Activated CD4-positive, alpha-beta T cell treated with anti-CD3 and anti-CD28 coated beads, Interleukin-2, amount 50 U/mL, for 24 hours (primary cell): ENCODE data around the gene COL6A5.
"Not testable (repeated sequence)": the region's sequence is repeated elsewhere in the genome, so short reads cannot be mapped to it uniquely, and the experiment has no call there.

ENCODE experiments used
- DNase-seq, 2 donors: peaks; one replicate each; pipeline ENCODE4 v3.0.0-alpha.2; 2020; ENCODE audit warnings: low read depth in 1 of 2, low spot score in 1 of 2

Gene COL6A5

DNA sequence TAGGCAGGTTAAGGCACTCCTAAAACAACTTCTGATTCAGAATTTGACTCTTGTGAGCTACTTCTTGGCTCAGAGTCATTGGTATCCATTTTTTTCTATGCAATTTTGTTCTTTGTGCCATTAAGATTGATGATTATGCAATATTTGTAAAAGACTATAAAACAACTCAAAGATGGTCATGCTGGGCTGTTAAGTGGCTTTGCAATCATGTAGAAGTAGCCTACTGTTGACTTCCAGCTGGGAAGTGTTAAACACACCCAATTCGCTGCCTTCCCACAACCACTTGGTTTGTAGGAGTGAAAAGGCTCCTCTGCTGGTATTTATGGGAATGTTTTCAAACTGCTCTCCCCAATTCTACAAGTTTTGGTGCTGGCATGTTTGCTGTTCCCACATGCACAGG is 96.8 kb downstream of the COL6A5 start:
- no peak for DNase-seq

DNA sequence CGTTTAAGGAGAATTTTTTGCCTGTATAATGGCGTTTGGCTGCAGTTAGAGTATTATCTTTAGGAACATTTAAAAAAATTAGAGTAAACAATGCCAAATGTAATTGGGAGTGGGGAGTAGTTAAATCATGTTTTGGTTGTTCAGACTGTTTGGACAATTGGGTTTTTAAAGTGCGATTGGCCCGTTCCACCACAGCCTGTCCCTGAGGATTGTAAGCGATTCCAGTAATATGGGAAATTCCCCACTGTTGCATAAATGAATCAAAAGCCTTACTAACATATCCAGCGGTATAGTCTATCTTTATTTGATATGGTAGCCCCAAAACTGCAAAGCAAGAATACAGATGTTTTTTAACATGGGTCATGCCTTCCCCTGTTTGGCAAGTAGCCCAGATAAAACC is 101.4 kb downstream of the COL6A5 start:
- not testable (repeated sequence) for DNase-seq

DNA sequence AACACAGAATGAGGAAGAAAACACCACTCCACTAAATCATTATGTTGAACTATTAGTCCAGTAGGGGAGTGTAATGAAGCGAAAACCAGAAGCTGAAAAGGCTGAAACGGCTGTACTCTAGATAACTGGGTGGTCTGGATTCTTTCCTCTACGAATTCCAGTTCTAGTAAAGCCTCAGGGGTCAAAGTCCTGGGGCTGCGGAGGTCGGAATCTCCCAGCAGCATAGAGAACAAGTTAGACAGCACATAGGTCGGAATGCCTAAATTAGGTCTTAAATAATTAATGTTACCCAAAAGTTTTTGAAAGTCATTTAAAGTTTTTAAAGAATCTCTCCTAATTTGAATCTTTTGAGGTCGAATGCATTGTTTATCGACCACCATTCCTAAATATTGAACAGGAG is 102.7 kb downstream of the COL6A5 start:
- not testable (repeated sequence) for DNase-seq

DNA sequence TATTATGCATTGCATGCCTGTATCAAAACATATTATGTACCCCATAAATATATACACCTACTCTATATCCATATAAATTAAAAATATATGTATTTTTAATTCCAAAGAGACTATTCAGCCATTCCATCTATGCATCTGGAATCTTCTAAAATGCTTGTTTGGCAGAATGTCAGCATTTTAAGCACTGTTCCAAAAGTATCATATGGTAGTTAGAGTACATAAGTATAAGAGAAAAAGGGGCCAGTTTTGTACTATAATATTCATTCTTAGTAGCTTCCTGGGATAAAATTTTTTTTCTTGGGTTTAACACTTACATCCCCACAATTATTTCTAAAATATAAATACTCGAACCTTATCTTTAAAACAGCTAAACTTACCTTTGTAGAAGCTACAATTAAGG is 111.1 kb downstream of the COL6A5 start:
- no peak for DNase-seq

DNA sequence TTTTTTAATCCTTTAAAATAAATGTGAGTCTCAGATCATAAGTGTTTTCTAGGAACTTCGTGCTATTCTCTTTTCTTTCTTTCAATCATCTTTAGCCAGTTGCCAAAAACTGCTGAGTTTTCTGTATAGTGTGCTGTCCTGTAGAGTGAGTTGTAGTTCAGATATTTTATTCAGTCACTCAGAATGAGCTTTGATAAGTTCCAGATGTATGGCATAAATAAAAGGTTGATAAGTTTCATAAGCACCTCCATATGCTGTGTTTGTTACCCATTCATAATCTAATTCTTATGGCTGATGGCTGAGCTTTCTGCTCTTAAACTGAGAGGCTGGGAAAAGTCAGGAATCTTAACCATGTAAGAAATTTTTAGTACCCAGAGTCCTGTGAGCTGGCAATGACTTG is 112.2 kb downstream of the COL6A5 start:
- no peak for DNase-seq

DNA sequence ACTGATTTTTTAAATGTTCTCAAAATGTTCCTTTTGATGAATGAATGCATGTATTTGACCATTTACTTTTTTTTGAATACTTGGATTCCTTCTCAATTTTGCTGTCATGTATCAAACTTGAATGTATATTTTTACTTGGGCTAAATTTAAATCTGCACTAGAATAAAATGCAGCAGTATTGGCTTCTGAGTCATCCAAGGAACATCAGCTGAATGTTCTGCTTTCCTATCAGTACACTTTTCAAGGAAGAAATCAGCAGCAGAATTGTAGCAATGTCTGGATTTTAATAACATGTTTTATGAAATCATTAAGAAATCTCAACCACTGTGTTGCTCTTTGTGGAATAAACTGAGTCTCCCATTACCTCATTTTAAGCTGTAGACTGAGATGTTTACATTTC is 114.5 kb downstream of the COL6A5 start:
- no peak for DNase-seq

DNA sequence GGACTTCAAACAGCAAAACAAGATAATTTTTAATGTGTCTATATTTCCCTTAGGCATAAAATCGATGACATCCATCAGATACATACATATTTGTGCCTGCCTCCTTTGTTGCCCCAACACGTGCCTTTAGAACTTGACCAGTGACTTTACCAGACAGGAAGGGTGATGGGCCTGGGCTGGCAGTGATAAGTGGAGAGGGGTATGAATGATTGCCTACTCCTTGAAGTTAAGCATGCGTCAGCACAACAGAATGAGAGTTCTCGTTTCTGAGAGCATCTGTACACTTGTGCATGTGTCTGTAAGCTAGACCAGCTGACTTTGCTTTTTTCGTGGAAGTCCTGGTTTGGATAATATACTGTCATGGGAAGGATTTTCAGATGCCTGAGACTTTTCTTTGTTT is 116.6 kb downstream of the COL6A5 start:
- DNase-seq = no peak

DNA sequence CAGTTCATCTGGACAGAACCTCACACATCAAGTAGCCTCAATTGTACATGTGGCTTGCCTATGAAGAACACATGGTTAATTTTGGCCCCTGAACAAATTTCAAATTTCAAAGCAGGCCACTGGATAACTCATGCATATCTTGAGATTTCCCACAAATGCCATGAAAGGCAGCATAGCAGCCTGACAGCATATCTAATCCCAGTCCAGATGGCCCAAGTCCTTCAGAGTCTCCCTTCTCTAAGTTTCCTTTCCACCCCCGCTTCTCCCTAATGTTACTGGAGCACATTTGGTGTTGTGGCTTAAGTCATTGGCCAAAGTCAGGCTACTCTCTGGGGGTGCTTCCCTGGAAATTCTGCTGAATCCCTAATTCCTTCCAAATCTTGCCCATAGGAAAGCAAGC is 117.7 kb downstream of the COL6A5 start:
- DNase-seq = no peak

DNA sequence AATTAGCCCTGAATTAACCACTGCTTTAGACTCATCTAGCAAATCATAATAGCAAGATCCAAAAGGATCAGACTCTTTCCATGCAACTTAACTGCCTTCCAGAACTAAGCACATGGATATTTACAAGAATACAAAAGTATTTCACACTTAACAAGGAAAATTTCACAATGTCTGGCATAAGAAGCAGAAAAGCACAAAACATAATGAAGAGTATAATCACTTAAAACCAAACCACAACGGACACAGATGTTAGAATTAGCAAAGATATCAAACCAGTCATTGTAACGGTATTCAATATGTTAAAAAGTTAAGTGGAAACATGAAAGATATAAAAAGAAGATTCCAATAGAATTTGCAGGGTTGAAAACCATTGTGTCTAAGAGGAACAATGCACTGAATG is 120.0 kb downstream of the COL6A5 start:
- DNase-seq = no peak

DNA sequence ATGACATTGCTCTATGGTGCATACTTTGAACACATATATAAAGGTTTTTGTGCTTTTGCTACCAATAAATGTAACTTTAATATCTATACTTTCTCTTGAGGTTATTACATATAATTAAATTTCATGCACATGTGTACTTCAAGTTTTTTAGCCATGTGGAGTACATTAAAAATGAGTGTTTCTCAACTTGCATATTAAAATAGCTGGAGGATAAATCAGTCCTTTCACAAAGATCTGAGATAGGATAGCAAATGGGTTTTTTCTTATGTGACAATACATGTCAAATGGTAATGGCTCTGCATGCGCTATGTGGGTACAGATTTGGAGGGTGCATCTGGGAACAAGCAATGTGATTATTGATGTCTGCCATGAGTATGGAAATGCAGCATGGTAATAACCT is 122.8 kb downstream of the COL6A5 start:
- no peak for DNase-seq

DNA sequence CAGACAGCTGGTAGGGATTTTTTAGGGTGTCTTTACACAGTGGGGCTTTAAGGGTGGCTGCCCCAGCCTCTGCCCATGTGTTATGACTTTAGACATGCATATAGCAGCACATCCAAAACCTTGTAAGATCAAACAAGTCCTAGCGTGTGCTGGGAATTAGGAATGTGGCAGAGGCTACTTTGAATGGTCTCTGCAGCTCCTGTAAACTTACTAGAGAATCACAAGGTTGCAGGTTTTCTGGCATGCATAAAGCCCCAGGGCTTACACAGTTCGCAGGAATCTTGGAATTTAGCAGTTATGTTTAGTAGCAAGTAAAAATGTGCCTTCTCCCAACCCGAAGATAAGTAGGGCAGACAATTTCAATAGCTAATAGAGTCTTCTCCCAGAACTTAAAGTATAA is 124.7 kb downstream of the COL6A5 start:
- no peak for DNase-seq

DNA sequence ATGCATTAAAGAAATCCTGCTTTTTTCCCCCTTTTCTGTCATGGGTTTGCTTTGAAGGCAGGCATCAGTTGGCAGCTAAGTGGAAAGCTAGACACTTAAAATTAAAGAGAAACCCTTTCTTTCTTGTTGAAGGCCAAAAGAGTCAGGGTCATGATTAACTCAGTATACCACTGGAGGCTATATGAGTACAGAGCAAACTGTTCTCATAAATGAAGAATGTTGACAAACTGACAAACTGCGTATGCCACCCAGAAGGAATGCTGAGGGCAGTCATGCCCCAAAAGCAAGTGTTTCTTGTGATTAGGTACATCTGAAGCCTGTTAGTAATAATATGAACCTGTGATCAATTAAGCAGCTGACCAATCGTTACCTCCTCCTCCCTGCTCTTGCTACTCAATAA is 127.9 kb downstream of the COL6A5 start:
- no peak for DNase-seq

DNA sequence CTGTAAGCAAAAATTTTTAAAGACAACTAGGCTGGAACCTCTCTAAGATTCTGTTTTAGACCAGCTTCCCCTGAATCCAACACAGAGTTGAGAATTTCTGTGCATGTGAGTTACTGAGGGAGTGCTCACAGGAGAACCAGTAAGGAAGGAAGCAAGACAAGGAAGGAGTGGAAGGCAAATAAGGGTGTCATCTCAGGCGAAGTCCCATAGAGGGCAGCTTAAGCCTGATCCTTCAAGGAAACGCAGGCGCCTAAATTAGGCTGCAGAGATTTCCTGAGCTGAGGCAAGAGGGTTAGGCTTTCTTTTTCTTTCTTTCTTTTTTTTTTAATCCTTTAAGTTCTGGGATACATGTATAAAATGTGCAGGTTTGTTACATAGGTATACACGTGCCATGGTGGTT is 135.3 kb downstream of the COL6A5 start:
- no peak for DNase-seq

DNA sequence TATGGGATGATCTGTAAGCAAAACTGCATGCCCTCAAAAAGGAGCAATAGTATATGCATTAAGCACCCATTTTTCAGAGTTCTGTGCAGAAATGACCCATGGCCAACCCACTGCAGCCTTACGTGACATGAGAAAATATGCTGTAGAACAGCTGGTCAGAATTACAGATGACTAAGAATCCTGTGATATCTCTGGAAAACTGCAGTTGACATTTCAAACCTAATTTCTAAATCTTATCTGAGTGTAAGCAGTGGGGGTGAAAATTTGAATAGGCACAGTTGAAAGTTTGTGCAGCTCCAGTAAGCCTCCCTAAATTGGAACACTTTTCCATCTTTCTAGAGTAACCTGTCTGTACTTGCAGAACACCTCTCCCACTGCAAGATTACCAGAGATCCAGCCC is 142.8 kb downstream of the COL6A5 start:
- DNase-seq = no peak

DNA sequence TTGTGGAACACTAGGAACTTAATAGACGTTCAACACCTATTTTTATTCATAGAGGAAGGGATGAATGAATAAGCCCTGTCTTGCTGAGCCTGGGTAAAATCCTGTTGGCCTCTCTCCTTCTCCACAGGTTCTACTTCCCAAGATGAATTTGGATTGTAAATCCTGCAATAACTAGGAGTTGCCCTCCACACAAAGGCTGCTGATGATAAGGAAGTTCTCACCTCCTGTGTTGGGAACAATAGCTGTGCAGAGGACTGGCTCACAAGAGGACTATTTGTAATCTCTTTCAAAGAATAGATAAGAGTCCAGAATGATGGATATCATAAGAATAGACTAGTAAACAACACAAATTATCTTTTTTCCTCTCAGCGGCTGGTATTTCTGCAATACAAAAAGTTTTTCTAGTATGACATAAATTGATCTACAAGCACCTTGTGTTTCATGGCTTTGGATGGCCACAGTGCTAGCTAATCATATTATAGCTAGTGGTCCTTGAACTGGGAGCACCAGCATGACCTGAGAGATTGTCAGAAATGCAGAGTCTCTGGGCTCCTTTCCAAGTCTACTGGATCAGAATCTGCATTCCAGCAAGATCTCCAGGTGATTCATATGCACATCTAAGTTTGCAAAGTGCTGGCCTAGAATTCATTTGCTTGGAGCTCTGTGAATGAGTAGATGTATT is 143.4 kb downstream of the COL6A5 start:
- no peak for DNase-seq

DNA sequence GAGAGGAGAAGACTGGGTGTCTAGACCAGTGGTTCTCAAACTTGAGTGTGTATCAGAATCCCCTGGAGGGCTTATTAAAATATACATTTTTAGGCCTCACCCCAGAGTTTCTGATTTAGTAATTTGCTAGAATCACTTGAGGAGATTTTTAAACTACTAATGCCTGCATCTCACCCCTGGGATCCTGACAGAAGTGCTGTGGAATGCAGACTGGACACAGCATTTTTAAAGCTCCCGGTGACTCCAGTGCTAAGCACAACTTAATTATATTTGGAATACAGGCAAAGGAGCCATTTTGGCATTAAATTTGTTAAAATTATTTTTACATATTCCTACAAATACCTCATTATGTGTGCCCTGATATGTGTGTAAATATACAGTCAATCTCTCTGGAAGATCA is 144.8 kb downstream of the COL6A5 start:
- no peak for DNase-seq

DNA sequence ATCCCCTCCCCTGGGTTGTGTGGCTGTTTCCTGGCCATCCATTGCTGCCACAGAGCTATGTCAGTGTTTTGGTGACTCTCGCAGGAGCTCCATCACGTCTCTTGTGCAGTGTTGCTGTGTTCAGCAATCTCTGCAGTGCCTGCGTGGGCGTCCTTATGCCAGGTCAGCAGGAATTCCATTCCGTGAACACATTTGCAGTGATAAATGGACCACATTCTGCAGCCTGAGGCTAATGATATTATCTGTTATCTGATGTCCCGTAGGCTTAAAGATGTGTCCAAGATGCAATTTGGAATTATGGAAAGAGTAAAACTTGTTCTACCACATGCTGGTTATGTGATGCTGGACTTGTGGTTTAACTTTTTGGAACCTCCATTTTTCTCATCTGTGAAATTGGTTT is 146.0 kb downstream of the COL6A5 start:
- DNase-seq = no peak

DNA sequence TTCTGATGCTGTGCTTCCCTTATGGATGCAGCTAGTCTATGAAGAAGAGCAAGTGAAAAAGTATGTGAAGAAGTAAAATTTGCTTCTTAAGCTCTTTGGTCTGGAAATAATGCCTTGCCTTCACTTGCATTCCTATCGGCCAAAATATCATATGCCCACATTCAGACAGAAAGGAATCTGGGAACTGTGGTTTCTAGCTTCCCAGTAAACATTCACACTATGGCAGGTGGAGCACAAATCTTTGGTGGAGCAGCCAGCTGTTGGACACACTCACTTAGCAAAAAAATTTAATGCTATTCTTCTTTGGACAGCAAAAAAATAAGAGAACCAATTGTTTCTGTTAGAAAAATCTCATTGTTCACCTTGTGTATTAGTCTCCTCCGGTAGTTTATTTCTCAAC is 159.2 kb downstream of the COL6A5 start:
- no peak for DNase-seq

DNA sequence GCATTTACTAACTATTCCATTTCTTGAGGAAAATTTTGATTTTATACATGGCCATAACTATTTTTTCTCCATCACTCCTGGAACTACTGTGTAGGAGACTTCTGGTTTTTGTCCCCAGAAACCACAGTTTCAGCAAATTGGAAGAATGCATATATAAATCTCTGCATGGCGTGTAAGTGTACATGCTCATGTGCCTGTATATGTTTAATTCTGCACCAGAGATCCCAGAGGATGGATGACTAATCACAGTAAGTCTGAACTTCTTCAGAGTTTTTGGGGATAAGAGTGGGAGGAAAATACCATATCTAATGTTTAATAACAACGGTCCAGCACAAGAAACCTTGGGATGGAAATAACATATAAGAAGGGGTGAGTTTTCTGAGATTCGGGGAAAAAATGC is 160.6 kb downstream of the COL6A5 start:
- no peak for DNase-seq

DNA sequence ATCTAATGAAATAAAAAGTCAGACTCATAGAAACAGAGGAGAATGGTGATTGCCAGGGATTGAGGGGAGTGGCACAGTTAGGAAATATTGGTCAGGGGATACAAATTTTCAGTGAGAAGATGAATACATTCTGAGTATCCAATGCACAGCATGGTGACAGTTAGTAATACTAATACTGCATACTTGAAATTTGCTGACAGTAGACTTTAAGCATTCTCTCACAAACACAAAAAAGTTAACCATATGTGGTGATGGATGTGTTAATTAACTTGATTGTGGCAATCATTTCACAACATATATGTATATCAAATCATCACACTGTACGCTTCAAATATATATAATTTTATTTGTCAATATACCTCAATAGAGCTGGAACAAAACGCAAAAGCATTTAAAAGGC is 162.3 kb downstream of the COL6A5 start:
- no peak for DNase-seq

DNA sequence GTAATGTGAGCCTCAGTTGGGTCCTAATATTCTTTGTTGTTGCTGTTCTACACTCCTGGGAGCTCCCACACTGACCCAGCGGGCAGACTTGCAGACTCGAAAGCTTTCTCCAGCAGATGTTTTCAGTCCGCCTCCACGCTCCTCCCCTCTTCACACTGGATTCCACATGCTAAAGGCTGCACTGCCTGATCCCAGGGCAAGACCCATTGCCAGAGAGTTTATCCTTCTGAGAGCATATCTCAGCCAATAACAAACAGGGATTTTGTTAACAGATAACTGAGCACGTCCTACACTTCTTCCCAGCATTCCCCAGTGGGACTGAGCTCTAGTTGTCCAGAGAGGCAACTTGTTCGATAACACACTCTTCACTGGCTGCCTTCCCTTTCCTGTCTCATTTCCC is 163.5 kb downstream of the COL6A5 start:
- no peak for DNase-seq

DNA sequence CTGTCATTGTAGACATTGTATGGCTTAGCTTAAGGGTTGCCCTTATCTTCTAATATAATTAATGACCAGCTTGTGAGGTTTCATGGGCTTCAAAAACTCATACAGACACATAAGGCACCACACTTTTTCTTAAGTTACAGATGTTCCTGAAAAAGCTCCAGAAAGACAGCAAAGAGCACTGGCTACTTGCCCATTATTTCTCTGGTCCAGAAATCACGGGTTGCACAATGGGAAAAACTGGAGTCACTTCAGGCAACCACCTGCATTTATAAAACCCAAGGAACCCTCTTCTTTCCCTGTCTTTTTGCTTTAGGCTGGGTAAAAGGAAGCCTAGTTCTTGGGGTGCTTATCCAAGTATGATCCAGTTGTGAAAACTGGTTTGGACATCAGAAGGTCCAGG is 169.2 kb downstream of the COL6A5 start:
- DNase-seq = no peak

DNA sequence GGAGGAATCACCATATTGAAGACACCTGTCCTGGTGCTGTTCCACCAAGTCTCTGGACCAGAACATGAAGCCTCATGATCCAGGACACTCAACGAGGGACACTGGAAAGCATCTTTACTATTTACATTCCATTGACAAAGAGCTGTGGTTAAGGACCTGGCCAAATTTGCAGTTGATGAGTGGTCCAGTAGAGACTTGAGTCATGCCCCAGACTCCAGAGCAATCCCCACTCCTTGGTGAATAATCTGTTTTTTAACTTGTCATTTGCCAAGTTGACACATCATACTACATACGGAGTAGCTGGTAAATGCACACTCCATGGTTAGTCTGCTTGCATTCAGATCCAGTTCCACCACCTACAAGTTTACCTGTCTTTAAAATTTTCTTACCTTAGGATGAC is 170.3 kb downstream of the COL6A5 start:
- no peak for DNase-seq
